HCT116 (cell line): ENCODE data around the gene NAV3. TPM values are rescaled to one million over a fixed set of nuclear protein-coding genes. Genes with fewer than 3 reads are reported as not detected.

Source experiments
- ATAC-seq: fragments of 200-7000 bp; cut with Tn5 transposase; 2 replicates; pipeline ENCODE4 v1.9.1; 2020; ENCODE audit warnings: mild to moderate bottlenecking, moderate library complexity
- BruUV-seq: library from RNA; stranded (reverse); fragments of 400-500 nt; replicated peaks from 2 replicates; lab custom pipeline; 2021; lab: Mats Ljungman, UMichigan
- CTCF ChIA-PET: fragments of 300-600 bp; sonication (Branson Sonifier 250); formaldehyde crosslinking; loops from one replicate; lab custom pipeline; 2021; ENCODE audit warnings: antibody characterized with exemption; lab: Charles Lee
- POLR2A ChIA-PET: fragments of 300-600, 350-600 bp; sonication (Branson Sonifier 250); formaldehyde crosslinking; loops from one replicate; lab custom pipeline; 2021; ENCODE audit warnings: antibody characterized with exemption; lab: Charles Lee
- RAD21 ChIA-PET, 2 experiments: fragments of 300-600 bp; sonication (Branson Sonifier 250); formaldehyde crosslinking; loops; one replicate each; lab custom pipeline; 2023; ENCODE audit warnings: low total read pairs in 2 of 2; ENCODE audit not compliant: uncharacterized antibody in 2 of 2, unreplicated experiment in 2 of 2, low non-redundant PET in 1 of 2; lab: Charles Lee
- DNase-seq: peaks from one replicate; pipeline ENCODE4 v3.0.0-alpha.2; 2010; ENCODE audit warnings: low read depth, low spot score
- H2AFZ ChIP-seq: fragments of 200-600 bp; shearing (Covaris generic), sonication (generic); 2 replicates; pipeline ENCODE4 v1.6.1; 2017; ENCODE audit warnings: low read depth, mixed run types, mixed read lengths, antibody characterized with exemption, low read length; ENCODE audit not compliant: poor library complexity, severe bottlenecking
- H3K27ac ChIP-seq: 2 replicates; pipeline ENCODE4 v1.5.1; 2012; ENCODE audit warnings: low read depth, low read length
- H3K27me3 ChIP-seq: fragments of 200-600 bp; sonication (generic); 2 replicates; pipeline ENCODE4 v1.6.1; 2016; ENCODE audit warnings: mixed run types, low read length, mixed read lengths; ENCODE audit not compliant: insufficient read depth
- H3K36me3 ChIP-seq, 2 experiments: fragments of 200-500 bp in 1 of 2; fragments of 200-600 bp in 1 of 2; sonication (Bioruptor generic) in 1 of 2; sonication (generic) in 1 of 2; 2 replicates each; pipeline versions ENCODE4 v1.5.1 to v1.6.1; 2014 to 2016; ENCODE audit warnings: low read length in 2 of 2, inconsistent platforms in 1 of 2, mixed read lengths in 1 of 2, mixed run types in 1 of 2; ENCODE audit not compliant: insufficient read depth in 2 of 2, control insufficient read depth in 1 of 2
- H3K4me1 ChIP-seq, 2 experiments: fragments of 200-600 bp in 1 of 2; sonication (generic) in 1 of 2; 2 replicates each; pipeline versions ENCODE4 v1.5.1 to v1.6.1; 2012 to 2017; ENCODE audit warnings: low read length in 2 of 2, inconsistent platforms in 1 of 2, mild to moderate bottlenecking in 1 of 2, mixed read lengths in 1 of 2, mixed run types in 1 of 2, moderate library complexity in 1 of 2; ENCODE audit not compliant: insufficient read depth in 2 of 2, control insufficient read depth in 1 of 2
- H3K4me2 ChIP-seq: fragments of 200-600 bp; sonication (generic); 2 replicates; pipeline ENCODE4 v1.6.1; 2017; ENCODE audit warnings: mixed run types, low read length, mixed read lengths
- H3K4me3 ChIP-seq, 2 experiments: fragments of 200-600 bp in 1 of 2; sonication (generic) in 1 of 2; replicated peaks in 1 of 2; 2 replicates each; pipeline ENCODE4 v1.5.1; 2011 to 2016; ENCODE audit warnings: low read length in 2 of 2, control low read depth in 1 of 2, low read depth in 1 of 2, mild to moderate bottlenecking in 1 of 2, mixed read lengths in 1 of 2, mixed run types in 1 of 2
- H3K79me2 ChIP-seq: fragments of 200-600 bp; sonication (generic); 2 replicates; pipeline ENCODE4 v1.6.1; 2017; ENCODE audit warnings: mild to moderate bottlenecking, mixed run types, low read length, moderate library complexity, mixed read lengths; ENCODE audit not compliant: insufficient read depth
- H3K9ac ChIP-seq: fragments of 200-600 bp; sonication (generic); 2 replicates; pipeline ENCODE4 v1.6.1; 2016; ENCODE audit warnings: low read length, mixed read lengths
- H3K9me2 ChIP-seq: fragments of 200-600 bp; sonication (generic), shearing (Covaris generic); 2 replicates; pipeline ENCODE4 v1.6.1; 2017; ENCODE audit warnings: mixed run types, mild to moderate bottlenecking, moderate library complexity; ENCODE audit not compliant: insufficient read depth
- H3K9me3 ChIP-seq, 2 experiments: fragments of 200-500 bp in 1 of 2; fragments of 200-600 bp in 1 of 2; sonication (Bioruptor generic) in 1 of 2; sonication (generic) in 1 of 2; 2 replicates each; pipeline ENCODE4 v1.6.1; 2014 to 2017; ENCODE audit warnings: low read length in 2 of 2, mixed read lengths in 2 of 2, inconsistent platforms in 1 of 2, low read depth in 1 of 2, mild to moderate bottlenecking in 1 of 2, mixed run types in 1 of 2, moderate library complexity in 1 of 2; ENCODE audit not compliant: control insufficient read depth in 1 of 2, insufficient read depth in 1 of 2
- H4K20me1 ChIP-seq: fragments of 200-600 bp; sonication (generic), shearing (Covaris generic); 2 replicates; pipeline ENCODE4 v1.6.1; 2017; ENCODE audit warnings: mixed run types, mild to moderate bottlenecking, moderate library complexity; ENCODE audit not compliant: insufficient read depth
- CBX3 ChIP-seq: IDR thresholded peaks from 2 replicates; pipeline ENCODE4 v1.6.1; 2012; ENCODE audit warnings: low read depth
- CEBPB ChIP-seq: IDR thresholded peaks from 2 replicates; pipeline ENCODE4 v1.6.1; 2012; ENCODE audit warnings: low read depth
- EGR1 ChIP-seq: IDR thresholded peaks from 2 replicates; pipeline ENCODE4 v1.6.1; 2012; ENCODE audit warnings: low read depth
- ELF1 ChIP-seq: IDR thresholded peaks from 2 replicates; pipeline ENCODE4 v1.6.1; 2012; ENCODE audit warnings: low read depth, borderline replicate concordance
- EZH2phosphoT487 ChIP-seq: fragments of 200-600 bp; IDR thresholded peaks from 2 replicates; pipeline ENCODE4 v1.6.1; 2018; ENCODE audit warnings: antibody characterized with exemption, borderline replicate concordance
- JUND ChIP-seq: IDR thresholded peaks from 2 replicates; pipeline ENCODE4 v1.6.1; 2012
- POLR2A ChIP-seq: IDR thresholded peaks from 2 replicates; pipeline ENCODE4 v1.7.0; 2011; ENCODE audit warnings: borderline replicate concordance; ENCODE audit not compliant: insufficient read depth, insufficient read length; ENCODE audit errors: extremely low read depth
- REST ChIP-seq: IDR thresholded peaks from 2 replicates; pipeline ENCODE4 v1.6.1; 2012; ENCODE audit warnings: low read depth
- SP1 ChIP-seq: IDR thresholded peaks from 2 replicates; pipeline ENCODE4 v1.6.1; 2012; ENCODE audit warnings: low read depth
- ZFX ChIP-seq: fragments of 450-650 bp; IDR thresholded peaks from 2 replicates; pipeline ENCODE4 v1.6.1; 2017
- intact Hi-C: fragments of 100-400 bp; cut with micrococcal nuclease; formaldehyde crosslinking; loops from 2 replicates; pipeline ENCODE4 v1.10.0; 2022
- total RNA-seq: library from RNA; stranded (reverse); gene quantifications from one replicate; pipeline ENCODE4 v1.2.1, GENCODE V29; 2021; ENCODE audit not compliant: unreplicated experiment
- TF ChIP-seq, protein P1 (sequence below): IDR thresholded peaks from 2 replicates; pipeline ENCODE4 v1.6.1; 2012
- TF ChIP-seq, protein P2 (sequence below): IDR thresholded peaks from 2 replicates; pipeline ENCODE4 v1.6.1; 2012

Gene NAV3
- total RNA-seq, 1 experiment from 2014 or later = 7.8 TPM

GRCh38 chr12:78007173-78007572, 176.5 kb downstream of the NAV3 start (continued):
- TF ChIP-seq, protein P1, sequence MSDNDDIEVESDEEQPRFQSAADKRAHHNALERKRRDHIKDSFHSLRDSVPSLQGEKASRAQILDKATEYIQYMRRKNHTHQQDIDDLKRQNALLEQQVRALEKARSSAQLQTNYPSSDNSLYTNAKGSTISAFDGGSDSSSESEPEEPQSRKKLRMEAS = no peak
- TF ChIP-seq JUND = no peak
- TF ChIP-seq ZFX = no peak
- TF ChIP-seq EZH2phosphoT487 = no peak
- TF ChIP-seq ELF1 = no peak

DNA sequence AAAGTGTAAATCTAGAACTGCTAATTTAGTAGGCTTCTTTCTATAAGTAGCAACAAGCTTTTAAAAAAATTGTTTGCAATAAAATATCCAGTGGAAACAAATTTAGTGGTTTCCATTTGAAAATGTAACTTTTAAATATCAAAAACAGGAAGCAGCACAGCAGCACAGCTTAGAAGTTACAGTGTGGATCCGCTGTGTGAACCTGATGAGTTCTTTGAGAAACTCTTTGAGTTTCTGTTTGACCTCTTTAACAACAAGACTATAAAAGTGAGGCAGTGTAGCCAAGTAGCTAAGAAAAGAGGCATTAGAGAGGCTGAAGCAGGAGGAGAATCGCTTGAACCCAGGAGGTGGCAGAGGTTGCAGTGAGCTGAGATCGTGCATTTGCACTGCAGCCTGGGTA, 178.3 kb downstream of the NAV3 start:
- CTCF ChIA-PET = no interaction called here
- Histone ChIP-seq H3K4me3 (no peak overlapping the region), H3K27me3 (no peaks in the 10 kb centered on the region), H4K20me1 (no peaks in the 10 kb centered on the region), H2AFZ (no peak overlapping the region), H3K4me2 (no peak overlapping the region), H3K9me2 (no peaks in the 10 kb centered on the region), H3K9ac (no peak overlapping the region), H3K4me1 (no peaks in the 10 kb centered on the region), H3K27ac (no peak overlapping the region), H3K79me2 (no peaks in the 10 kb centered on the region), H3K9me3 (no peaks in the 10 kb centered on the region), H3K36me3 (no peaks in the 10 kb centered on the region)
- no peak for DNase-seq
- RAD21 ChIA-PET = no interaction called here
- no peak for TF ChIP-seq CBX3
- TF ChIP-seq EGR1 = no peak
- no peak for TF ChIP-seq REST
- TF ChIP-seq POLR2A = no peak
- no peak for TF ChIP-seq CEBPB
- TF ChIP-seq, protein P2, sequence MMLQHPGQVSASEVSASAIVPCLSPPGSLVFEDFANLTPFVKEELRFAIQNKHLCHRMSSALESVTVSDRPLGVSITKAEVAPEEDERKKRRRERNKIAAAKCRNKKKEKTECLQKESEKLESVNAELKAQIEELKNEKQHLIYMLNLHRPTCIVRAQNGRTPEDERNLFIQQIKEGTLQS = no peak
- no peak for TF ChIP-seq SP1
- no peak for TF ChIP-seq EZH2phosphoT487
- no TSS peak for BruUV-seq
- intact Hi-C loops = no loop called here
- POLR2A ChIA-PET = no interaction called here
- no peak for ATAC-seq
